ENCODE data around the gene C5. TPM values are rescaled to one million over a fixed set of nuclear protein-coding genes. Genes with fewer than 3 reads are reported as not detected.

C5 gene
- total RNA-seq, 1 donor from 2014 or later = 3.1 TPM

- DNase-seq (ENCODE audit: low spot score in 2 of 2, unreplicated experiment in 2 of 2) = no peak
- Mint-ChIP-seq H3K9me3 (no peaks in the 10 kb centered on the region), H3K4me3 (no peak overlapping the region), H3K27me3 (ENCODE audit: low read depth) (no peaks in the 10 kb centered on the region), H3K27ac (peak overlapping the region; percentile 78), H3K4me1 (peaks cover 27% of the 10 kb centered on the region), H3K36me3 (no peaks in the 10 kb centered on the region)
- no peak for TF ChIP-seq CTCF (IDR thresholded peaks at IDR 0.05; ENCODE audit: unreplicated experiment)
Measured at GRCh38 chr9:120951960-120952618, 98.0 kb downstream of the C5 start.

- no peaks in the 10 kb centered on the region for H3K27me3 Mint-ChIP-seq (ENCODE audit: low read depth)
- H3K36me3 Mint-ChIP-seq = no peaks in the 10 kb centered on the region
- no peaks in the 10 kb centered on the region for H3K9me3 Mint-ChIP-seq
- H3K4me1 Mint-ChIP-seq = peaks cover 27% of the 10 kb centered on the region
- DNase-seq (ENCODE audit: low spot score in 2 of 2, unreplicated experiment in 2 of 2) = no peak
- peak overlapping the region; percentile 73 for H3K27ac Mint-ChIP-seq
- H3K4me3 Mint-ChIP-seq = no peak overlapping the region
- no peak for TF ChIP-seq CTCF (IDR thresholded peaks at IDR 0.05; ENCODE audit: unreplicated experiment)
Measured at GRCh38 chr9:120950421-120951388, 99.4 kb downstream of the C5 start.

DNA sequence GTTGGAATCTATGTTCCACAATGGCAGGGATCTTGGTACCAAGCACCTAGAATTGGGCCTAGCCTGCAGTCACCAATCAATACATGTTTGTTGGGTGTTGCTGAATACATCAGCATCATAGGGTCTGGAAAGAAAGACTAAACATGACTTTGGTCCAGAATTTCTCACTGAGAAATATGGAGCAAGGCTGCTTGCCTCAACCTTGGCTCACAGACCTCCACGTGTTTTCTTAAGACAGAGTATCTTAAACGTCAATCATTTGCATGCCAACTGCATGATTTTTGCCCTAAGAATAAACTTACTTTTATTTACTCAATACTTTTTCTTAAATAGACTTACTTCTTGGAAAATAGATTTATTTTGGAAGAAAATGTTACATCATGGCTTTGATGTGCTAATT, 100.8 kb downstream of the C5 start:
- DNase-seq (ENCODE audit: low spot score in 2 of 2, unreplicated experiment in 2 of 2) = no peak
- H3K27me3 Mint-ChIP-seq (ENCODE audit: low read depth) = no peaks in the 10 kb centered on the region
- no peak overlapping the region for H3K27ac Mint-ChIP-seq
- peaks cover 25% of the 10 kb centered on the region for H3K4me1 Mint-ChIP-seq
- no peak for TF ChIP-seq CTCF (IDR thresholded peaks at IDR 0.05; ENCODE audit: unreplicated experiment)
- no peaks in the 10 kb centered on the region for H3K36me3 Mint-ChIP-seq
- H3K9me3 Mint-ChIP-seq = no peaks in the 10 kb centered on the region
- H3K4me3 Mint-ChIP-seq = no peak overlapping the region

GRCh38 chr9:120948824-120949223, 101.3 kb downstream of the C5 start:
- Mint-ChIP-seq H3K27ac (no peak overlapping the region), H3K4me1 (peaks cover 23% of the 10 kb centered on the region), H3K27me3 (ENCODE audit: low read depth) (no peaks in the 10 kb centered on the region), H3K36me3 (no peaks in the 10 kb centered on the region), H3K9me3 (no peaks in the 10 kb centered on the region), H3K4me3 (no peak overlapping the region)
- TF ChIP-seq CTCF (IDR thresholded peaks at IDR 0.05; ENCODE audit: unreplicated experiment) = no peak
- DNase-seq (ENCODE audit: low spot score in 2 of 2, unreplicated experiment in 2 of 2) = no peak

DNA sequence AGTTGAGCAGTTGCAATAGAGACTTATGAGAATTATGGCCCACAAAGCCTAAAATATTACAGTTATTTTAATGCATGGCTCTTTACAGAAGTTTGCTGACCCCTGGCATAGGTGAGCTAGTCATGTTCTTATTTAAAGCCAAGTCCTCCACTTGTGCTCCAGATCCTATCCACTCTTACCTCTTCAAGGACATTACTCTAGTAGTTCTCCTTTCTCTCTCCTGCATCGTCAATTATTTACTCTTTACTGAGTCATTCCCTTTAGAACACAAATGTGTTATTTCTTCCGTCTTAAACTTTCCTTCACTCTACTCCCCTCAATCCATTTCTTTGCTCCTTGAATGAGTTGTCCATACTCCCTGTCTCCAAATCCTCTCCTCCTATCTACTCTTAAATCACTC, 102.9 kb downstream of the C5 start:
- TF ChIP-seq CTCF (IDR thresholded peaks at IDR 0.05; ENCODE audit: unreplicated experiment) = no peak
- H3K4me1 Mint-ChIP-seq = peaks cover 18% of the 10 kb centered on the region
- H3K9me3 Mint-ChIP-seq = no peaks in the 10 kb centered on the region
- H3K36me3 Mint-ChIP-seq = no peaks in the 10 kb centered on the region
- H3K4me3 Mint-ChIP-seq = no peak overlapping the region
- DNase-seq (ENCODE audit: low spot score in 2 of 2, unreplicated experiment in 2 of 2) = no peak
- H3K27ac Mint-ChIP-seq = no peak overlapping the region
- no peaks in the 10 kb centered on the region for H3K27me3 Mint-ChIP-seq (ENCODE audit: low read depth)
